Lower leg skin (tissue), 3 donors: ENCODE data around the gene ZC3H10.

Experiments used
- CTCF ChIP-seq, 3 donors: fragments of 450-650 bp; IDR thresholded peaks; one replicate each; pipeline ENCODE4 v1.5.1; 2016; ENCODE audit warnings: antibody characterized with exemption in 3 of 3, mild to moderate bottlenecking in 3 of 3, moderate library complexity in 2 of 3
- POLR2A ChIP-seq, 2 donors: fragments of 450-650 bp; IDR thresholded peaks; one replicate each; pipeline ENCODE4 v1.6.1; 2016 to 2017; ENCODE audit warnings: antibody characterized with exemption in 2 of 2, mild to moderate bottlenecking in 1 of 2, moderate library complexity in 1 of 2

GRCh38 chr12:56151672-56152131 is 33.6 kb downstream of the ZC3H10 start:
- no peak for TF ChIP-seq CTCF (IDR thresholded peaks at IDR 0.05)
- no peak for TF ChIP-seq POLR2A (IDR thresholded peaks at IDR 0.05)
